CD4-positive, alpha-beta T cell treated with Interleukin-17A for 1 hour (primary cell): ENCODE data around the gene DUSP22.

Source experiments
- DNase-seq: peaks from one replicate; pipeline ENCODE4 v3.0.0-alpha.2; 2020

The DUSP22 gene

GRCh38 chr6:382883-383810, 90.9 kb downstream of the DUSP22 start:
- no peak for DNase-seq

GRCh38 chr6:383856-384255, 91.6 kb downstream of the DUSP22 start:
- DNase-seq, result no peak

GRCh38 chr6:384898-385297, 92.6 kb downstream of the DUSP22 start:
- no peak for DNase-seq

GRCh38 chr6:385614-386013, 93.3 kb downstream of the DUSP22 start:
- DNase-seq, result no peak

- DNase-seq, result no peak
Measured at GRCh38 chr6:386688-387266, 94.5 kb downstream of the DUSP22 start.

- no peak for DNase-seq
Measured at GRCh38 chr6:387293-387741, 95.0 kb downstream of the DUSP22 start.

- no peak for DNase-seq
Measured at GRCh38 chr6:388202-388903, 96.1 kb downstream of the DUSP22 start.

GRCh38 chr6:389143-389542, 96.9 kb downstream of the DUSP22 start:
- DNase-seq, result no peak

- DNase-seq, result peak; percentile 61
Measured at GRCh38 chr6:389622-390021, 97.3 kb downstream of the DUSP22 start.

- DNase-seq, result peak; percentile 37
Measured at GRCh38 chr6:390914-391558, 98.7 kb downstream of the DUSP22 start.

GRCh38 chr6:391559-392440, 99.5 kb downstream of the DUSP22 start, which contains the start of gene IRF4:
Gene IRF4, plus strand, starts transcription at chr6:391752. Its CDS starts 1,401 bp downstream, at chr6:393153.
- DNase-seq, result peak; percentile 59

- peak; percentile 29 for DNase-seq
Measured at GRCh38 chr6:392441-393390, 100.4 kb downstream of the DUSP22 start.

- no peak for DNase-seq
Measured at GRCh38 chr6:393391-394221, 101.3 kb downstream of the DUSP22 start.

- DNase-seq, result no peak
Measured at GRCh38 chr6:394641-395289, 102.5 kb downstream of the DUSP22 start.

GRCh38 chr6:395432-396125, 103.3 kb downstream of the DUSP22 start:
- no peak for DNase-seq

GRCh38 chr6:396126-396520, 103.8 kb downstream of the DUSP22 start:
- no peak for DNase-seq

- no peak for DNase-seq
Measured at GRCh38 chr6:397056-397455, 104.8 kb downstream of the DUSP22 start.

GRCh38 chr6:397604-398003, 105.3 kb downstream of the DUSP22 start:
- DNase-seq, result no peak

- DNase-seq, result no peak
Measured at GRCh38 chr6:398065-398464, 105.8 kb downstream of the DUSP22 start.
